Adipocyte (in vitro differentiated cells): ENCODE data around the gene SGTA.

Experiments
- DNase-seq: peaks from one replicate; pipeline ENCODE4 v3.0.0-alpha.2; 2015; ENCODE audit warnings: low read depth
- H3K27me3 ChIP-seq: replicated peaks from 2 replicates; pipeline ENCODE4 v1.7.0; 2013; ENCODE audit warnings: mild to moderate bottlenecking, low read length, moderate library complexity; ENCODE audit not compliant: control insufficient read depth, insufficient read depth
- H3K36me3 ChIP-seq: 2 replicates; pipeline ENCODE4 v1.7.0; 2013; ENCODE audit warnings: low read length, mild to moderate bottlenecking, moderate library complexity; ENCODE audit not compliant: control insufficient read depth, insufficient read depth, severe bottlenecking
- H3K4me1 ChIP-seq: 2 replicates; pipeline ENCODE4 v1.7.0; 2013; ENCODE audit warnings: mild to moderate bottlenecking, low read length, moderate library complexity; ENCODE audit not compliant: control insufficient read depth, insufficient read depth
- H3K4me3 ChIP-seq: 2 replicates; pipeline ENCODE4 v1.7.0; 2013; ENCODE audit warnings: mild to moderate bottlenecking, low read length, moderate library complexity
- H3K9ac ChIP-seq: 2 replicates; pipeline ENCODE4 v1.7.0; 2013; ENCODE audit warnings: mild to moderate bottlenecking, low read length, moderate library complexity
- H3K9me3 ChIP-seq: 2 replicates; pipeline ENCODE4 v1.7.0; 2013; ENCODE audit warnings: mild to moderate bottlenecking, low read length, moderate library complexity; ENCODE audit not compliant: control insufficient read depth

SGTA gene

GRCh38 chr19:2807379-2808128 is 24.5 kb upstream of the SGTA start:
- H3K9me3 ChIP-seq, result no peaks in the 10 kb centered on the region
- no peak overlapping the region for H3K9ac ChIP-seq
- peaks cover 37% of the 10 kb centered on the region for H3K36me3 ChIP-seq
- no peak overlapping the region for H3K4me3 ChIP-seq
- no peak for DNase-seq
- H3K27me3 ChIP-seq, result no peaks in the 10 kb centered on the region
- no peaks in the 10 kb centered on the region for H3K4me1 ChIP-seq

- Histone ChIP-seq H3K4me3 (no peak overlapping the region), H3K4me1 (no peaks in the 10 kb centered on the region), H3K9me3 (no peaks in the 10 kb centered on the region), H3K36me3 (peaks cover 37% of the 10 kb centered on the region), H3K27me3 (no peaks in the 10 kb centered on the region), H3K9ac (no peak overlapping the region)
- no peak for DNase-seq
These were observed 23.8 kb upstream of the SGTA start for GRCh38 chr19:2806736-2807378.

GRCh38 chr19:2805991-2806649 is 23.0 kb upstream of the SGTA start:
- H3K9ac ChIP-seq, result no peak overlapping the region
- H3K36me3 ChIP-seq, result peaks cover 40% of the 10 kb centered on the region
- no peaks in the 10 kb centered on the region for H3K27me3 ChIP-seq
- no peaks in the 10 kb centered on the region for H3K9me3 ChIP-seq
- H3K4me1 ChIP-seq, result no peaks in the 10 kb centered on the region
- no peak for DNase-seq
- H3K4me3 ChIP-seq, result no peak overlapping the region

- peaks cover 39% of the 10 kb centered on the region for H3K36me3 ChIP-seq
- DNase-seq, result no peak
These were observed 22.3 kb upstream of the SGTA start for GRCh38 chr19:2805261-2805900.

GRCh38 chr19:2804156-2805004 is 21.3 kb upstream of the SGTA start:
- Histone ChIP-seq H3K36me3 (peaks cover 34% of the 10 kb centered on the region), H3K4me3 (no peak overlapping the region), H3K9me3 (no peaks in the 10 kb centered on the region), H3K9ac (no peak overlapping the region), H3K4me1 (no peaks in the 10 kb centered on the region), H3K27me3 (no peaks in the 10 kb centered on the region)
- no peak for DNase-seq

More at GRCh38 chr19:2805261-2805900, 22.3 kb upstream of the SGTA start:
- Histone ChIP-seq H3K4me1 (no peaks in the 10 kb centered on the region), H3K27me3 (no peaks in the 10 kb centered on the region), H3K9me3 (no peaks in the 10 kb centered on the region), H3K9ac (no peak overlapping the region), H3K4me3 (no peak overlapping the region)

GRCh38 chr19:2803486-2804155 is 20.5 kb upstream of the SGTA start:
- no peak for DNase-seq
- no peak overlapping the region for H3K9ac ChIP-seq
- H3K4me1 ChIP-seq, result peaks cover under 1% of the 10 kb centered on the region
- no peaks in the 10 kb centered on the region for H3K27me3 ChIP-seq
- no peak overlapping the region for H3K4me3 ChIP-seq
- no peaks in the 10 kb centered on the region for H3K9me3 ChIP-seq
- H3K36me3 ChIP-seq, result peaks cover 27% of the 10 kb centered on the region

GRCh38 chr19:2802826-2803225 is 19.8 kb upstream of the SGTA start:
- Histone ChIP-seq H3K9ac (no peak overlapping the region), H3K27me3 (no peaks in the 10 kb centered on the region), H3K9me3 (no peaks in the 10 kb centered on the region), H3K4me3 (no peak overlapping the region), H3K36me3 (peaks cover 24% of the 10 kb centered on the region), H3K4me1 (peaks cover 4% of the 10 kb centered on the region)
- DNase-seq, result no peak

- peaks cover 30% of the 10 kb centered on the region for H3K36me3 ChIP-seq
- DNase-seq, result no peak
These were observed 17.4 kb upstream of the SGTA start for GRCh38 chr19:2800506-2800905.

GRCh38 chr19:2799273-2800020 is 16.4 kb upstream of the SGTA start:
- Histone ChIP-seq H3K9me3 (no peaks in the 10 kb centered on the region), H3K36me3 (peaks cover 32% of the 10 kb centered on the region), H3K27me3 (no peaks in the 10 kb centered on the region), H3K9ac (no peak overlapping the region), H3K4me3 (no peak overlapping the region), H3K4me1 (peaks cover 4% of the 10 kb centered on the region)
- DNase-seq, result no peak

More at GRCh38 chr19:2800506-2800905, 17.4 kb upstream of the SGTA start:
- Histone ChIP-seq H3K4me1 (peaks cover 4% of the 10 kb centered on the region), H3K9me3 (no peaks in the 10 kb centered on the region), H3K9ac (no peak overlapping the region), H3K4me3 (no peak overlapping the region), H3K27me3 (no peaks in the 10 kb centered on the region)

GRCh38 chr19:2798733-2799132 is 15.7 kb upstream of the SGTA start:
- H3K4me1 ChIP-seq, result peaks cover 4% of the 10 kb centered on the region
- H3K36me3 ChIP-seq, result peaks cover 36% of the 10 kb centered on the region
- DNase-seq, result no peak

More at GRCh38 chr19:2798733-2799132, 15.7 kb upstream of the SGTA start:
- H3K27me3 ChIP-seq, result no peaks in the 10 kb centered on the region
- H3K9me3 ChIP-seq, result no peaks in the 10 kb centered on the region
- no peak overlapping the region for H3K4me3 ChIP-seq
- no peak overlapping the region for H3K9ac ChIP-seq
